Hepatic stellate cell (primary cell): Measurements from ENCODE around the gene RPL10.

Experiments used
- DNase-seq: peaks from one replicate; pipeline ENCODE4 v3.0.0; 2011; ENCODE audit warnings: low spot score

The RPL10 gene

DNA sequence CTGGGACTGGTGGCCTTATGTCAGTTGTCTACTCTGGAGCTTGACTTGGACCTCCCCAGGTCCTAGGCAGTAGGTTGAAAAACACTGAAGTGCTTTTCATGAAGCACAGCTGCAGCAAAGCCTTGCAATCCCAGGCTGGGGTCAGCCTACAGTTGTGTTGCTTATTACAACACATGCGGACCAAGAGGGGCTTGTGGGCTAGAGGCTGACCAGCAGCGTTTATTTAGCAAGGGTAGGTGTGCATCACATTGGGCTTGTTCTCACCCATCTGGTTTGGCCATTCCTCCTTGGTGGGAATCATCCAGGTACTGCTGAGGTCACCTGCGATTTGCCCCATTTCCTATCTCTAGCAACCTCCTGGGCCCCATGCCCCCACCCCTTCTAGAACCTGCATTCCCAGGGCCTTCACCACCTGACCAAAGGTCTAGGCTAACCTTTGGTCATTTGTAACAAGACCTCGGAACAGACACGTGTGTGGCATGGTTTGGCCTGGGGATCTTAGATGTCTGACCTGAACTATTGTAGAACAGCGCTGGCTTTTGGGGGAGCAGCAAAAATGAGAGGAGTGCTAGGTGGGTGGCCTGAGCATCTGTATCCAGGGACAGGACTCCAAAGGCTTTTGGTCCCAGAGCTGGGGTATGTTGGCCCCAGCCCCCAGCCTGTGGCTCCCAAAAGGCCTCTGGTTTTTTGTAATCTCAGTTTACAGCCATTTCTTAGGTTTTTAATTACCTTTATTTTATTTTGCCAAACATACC, 3.0 kb downstream of the RPL10 start:
- DNase-seq = no peak

- DNase-seq = no peak
These were observed 3.9 kb downstream of the RPL10 start for GRCh38 chrX:154401918-154402621.

GRCh38 chrX:154402622-154403127, 4.5 kb downstream of the RPL10 start:
- no peak for DNase-seq

DNA sequence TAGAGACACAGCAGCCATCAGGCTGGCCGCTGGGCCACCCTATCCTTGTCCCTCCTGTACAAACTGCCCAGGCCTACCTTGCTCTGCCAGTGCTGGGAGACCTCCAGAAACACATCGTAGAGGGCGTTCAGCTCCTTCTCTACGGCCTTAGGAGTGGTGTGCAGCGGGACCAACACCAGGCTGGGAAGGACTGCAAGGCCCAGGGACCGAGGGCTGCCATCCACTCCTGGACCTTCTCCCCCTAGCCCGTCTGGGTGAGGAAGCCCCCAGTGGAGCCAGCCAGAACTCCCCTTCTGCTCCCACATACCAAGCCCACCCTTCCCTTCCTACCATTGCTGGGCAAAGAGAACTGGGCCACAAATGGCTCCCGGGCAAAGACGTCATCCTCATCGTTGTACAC, 5.0 kb downstream of the RPL10 start:
- no peak for DNase-seq

- DNase-seq = no peak
These were observed 5.7 kb downstream of the RPL10 start for GRCh38 chrX:154403858-154404257.

GRCh38 chrX:154404625-154405192, 6.5 kb downstream of the RPL10 start:
- DNase-seq = no peak

DNA sequence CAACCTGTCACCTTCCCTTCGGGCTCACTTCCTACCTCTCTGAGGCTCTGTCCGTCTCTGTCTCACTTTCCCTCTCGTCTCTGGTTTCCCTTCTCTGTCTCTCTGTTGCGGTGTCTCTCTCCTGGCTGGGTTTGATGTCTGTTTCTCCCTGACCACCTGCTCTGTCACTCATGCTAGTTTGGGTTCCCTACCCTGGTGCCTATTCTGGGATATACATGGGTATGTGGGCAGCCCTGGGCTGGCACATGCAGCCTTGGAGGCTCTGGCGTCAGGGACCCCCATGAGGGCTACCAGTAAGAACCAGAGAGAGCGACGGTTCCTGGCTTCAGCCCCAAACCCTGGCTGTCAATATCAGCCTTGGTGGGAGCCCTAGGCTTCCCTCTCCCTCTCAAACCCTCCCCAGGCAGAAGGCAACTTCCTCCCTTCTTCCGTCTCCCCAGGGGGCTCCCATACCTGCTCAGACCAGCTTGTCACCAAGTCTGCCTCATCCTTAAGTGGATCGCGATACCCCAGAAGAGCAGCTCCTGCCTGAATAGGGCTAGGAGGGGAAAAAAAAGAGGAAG, 10.6 kb downstream of the RPL10 start:
- DNase-seq = no peak

DNA sequence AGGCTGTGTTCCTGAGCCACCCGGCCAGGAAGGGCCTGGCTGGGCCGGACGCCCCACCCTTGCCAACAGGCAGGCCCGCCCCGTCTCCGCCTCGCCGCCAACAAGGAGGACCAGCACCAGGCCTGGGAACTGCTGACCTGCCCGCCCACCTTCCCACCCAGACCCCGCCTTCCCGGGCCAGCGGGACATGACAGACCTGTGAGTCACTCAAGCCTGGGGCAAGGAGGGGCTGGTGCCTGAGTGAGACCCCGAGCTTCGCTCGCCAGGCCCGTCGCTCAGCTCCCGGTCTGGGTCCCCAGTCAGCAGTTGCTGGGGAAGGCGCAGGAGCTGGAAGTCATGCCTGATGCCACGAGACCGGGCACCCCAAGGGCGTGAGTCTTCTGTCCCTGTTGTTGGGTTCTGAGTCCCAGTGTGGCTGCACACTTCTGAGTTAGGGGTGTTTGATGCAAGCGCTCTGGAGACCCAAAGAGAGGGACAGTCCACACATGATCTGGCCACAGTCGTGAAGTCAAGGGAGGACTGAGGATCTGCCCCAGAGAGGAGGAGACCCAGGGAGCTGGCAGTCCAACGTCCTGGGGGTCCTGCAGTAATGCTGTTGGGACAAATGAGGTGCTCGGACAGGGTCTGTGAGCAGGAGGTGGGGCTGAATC, 11.2 kb downstream of the RPL10 start, which contains the start of gene DNASE1L1:
Gene DNASE1L1, minus strand, starts transcription at position 33 of the 650 bp plus-strand sequence. CDS start 3,686 bp downstream, outside the sequence.
- DNase-seq = no peak

DNA sequence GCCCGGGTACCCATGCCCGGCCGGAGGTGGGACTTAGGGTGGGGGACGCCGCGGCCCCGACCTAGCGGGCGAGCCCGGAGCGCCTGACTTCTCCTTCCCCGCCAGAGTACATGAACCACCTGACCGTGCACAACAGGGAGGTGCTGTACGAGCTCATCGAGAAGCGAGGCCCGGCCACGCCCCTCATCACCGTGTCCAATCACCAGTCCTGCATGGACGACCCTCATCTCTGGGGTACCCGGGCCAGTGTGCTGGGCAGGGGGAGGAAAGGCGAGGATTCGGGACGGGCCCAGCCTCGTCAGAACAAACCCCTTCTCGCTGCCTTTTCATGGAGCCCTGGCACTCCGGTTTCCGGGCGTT, 13.8 kb downstream of the RPL10 start:
- DNase-seq = no peak

DNA sequence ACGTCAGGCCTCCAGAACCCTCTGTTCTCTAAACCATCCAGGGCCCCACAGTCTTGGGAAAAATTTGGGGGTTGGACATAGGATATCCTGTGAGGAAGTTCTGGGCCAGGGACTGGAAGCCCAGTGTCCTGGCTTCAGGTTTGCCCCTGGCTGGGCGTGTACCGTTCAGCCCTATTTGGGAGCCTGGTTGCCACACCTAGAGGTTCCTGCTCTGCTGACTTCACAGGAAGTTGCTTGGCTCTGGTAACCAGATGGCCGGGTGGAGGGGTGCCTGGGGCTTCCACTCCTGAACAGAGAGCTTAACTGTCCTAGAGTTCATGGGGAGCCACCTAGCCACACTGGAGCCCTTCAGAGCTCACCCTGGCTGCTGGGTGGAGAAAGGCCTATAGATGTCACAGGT, 14.3 kb downstream of the RPL10 start:
- no peak for DNase-seq

GRCh38 chrX:154413142-154413541, 15.0 kb downstream of the RPL10 start:
- DNase-seq = no peak

DNA sequence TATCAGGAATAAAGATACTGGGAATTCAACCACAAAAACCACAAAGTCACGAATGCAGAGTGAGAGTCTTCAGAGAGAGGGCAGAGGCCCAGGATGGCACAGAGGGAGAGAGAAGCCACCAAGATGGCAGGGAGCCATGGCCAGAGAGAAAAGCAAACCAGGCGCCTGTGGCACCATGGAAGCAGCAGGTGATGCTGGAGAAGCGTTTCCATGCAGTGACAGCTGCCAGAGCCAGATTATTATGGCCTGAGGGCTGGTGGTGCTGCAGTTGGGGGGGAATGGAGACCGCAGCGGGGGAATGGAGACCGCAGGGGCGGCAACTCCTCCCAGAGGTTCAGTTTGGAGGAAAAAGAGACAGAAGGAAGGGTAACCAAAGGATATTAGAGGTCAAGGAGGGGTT, 19.0 kb downstream of the RPL10 start:
- no peak for DNase-seq

- DNase-seq = no peak
These were observed 21.0 kb downstream of the RPL10 start for GRCh38 chrX:154419189-154419588.

GRCh38 chrX:154419688-154420401, 21.7 kb downstream of the RPL10 start:
- DNase-seq = no peak

GRCh38 chrX:154420402-154420756, 22.2 kb downstream of the RPL10 start:
- no peak for DNase-seq

- no peak for DNase-seq
These were observed 29.0 kb downstream of the RPL10 start for GRCh38 chrX:154426916-154427770.

DNA sequence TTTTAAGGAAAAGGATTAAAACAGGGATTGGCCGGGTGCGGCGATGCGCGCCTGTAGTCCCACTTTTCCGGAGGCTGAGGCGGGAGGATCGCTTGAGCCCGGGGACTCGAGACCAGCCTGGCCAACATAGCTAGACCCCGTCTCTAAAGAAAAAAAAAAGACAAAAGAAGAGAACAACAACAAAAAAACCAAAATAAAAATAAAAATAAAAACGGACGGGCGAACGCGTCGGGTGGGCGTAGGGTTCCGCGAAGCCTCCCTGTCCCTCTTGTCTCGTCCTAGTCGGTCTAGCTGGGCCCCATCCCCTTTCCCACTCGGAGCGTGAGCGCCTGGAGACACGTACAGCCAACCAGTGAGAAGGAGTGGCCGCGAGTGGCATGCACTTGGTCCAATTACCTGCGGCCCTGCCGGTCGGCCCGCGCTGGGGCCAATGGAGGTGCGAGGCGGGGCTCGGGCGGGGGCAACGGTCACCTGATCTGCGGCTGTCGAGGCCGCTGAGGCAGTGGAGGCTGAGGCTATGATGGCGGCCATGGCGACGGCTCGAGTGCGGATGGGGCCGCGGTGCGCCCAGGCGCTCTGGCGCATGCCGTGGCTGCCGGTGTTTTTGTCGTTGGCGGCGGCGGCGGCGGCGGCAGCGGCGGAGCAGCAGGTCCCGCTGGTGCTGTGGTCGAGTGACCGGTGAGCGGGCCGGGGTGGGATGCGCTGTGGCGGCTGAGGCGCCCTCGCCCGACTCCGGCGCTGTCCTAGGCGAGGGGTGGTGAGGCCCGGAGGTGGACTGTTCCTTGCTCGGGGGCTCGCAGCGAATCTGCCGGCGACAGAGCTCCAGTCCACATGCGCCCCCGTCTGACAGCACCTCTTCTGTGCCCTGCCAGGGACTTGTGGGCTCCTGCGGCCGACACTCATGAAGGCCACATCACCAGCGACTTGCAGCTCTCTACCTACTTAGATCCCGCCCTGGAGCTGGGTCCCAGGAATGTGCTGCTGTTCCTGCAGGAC, 30.3 kb downstream of the RPL10 start, which contains the start of gene ATP6AP1:
Gene ATP6AP1, plus strand, starts transcription at position 502 of the 996 bp plus-strand sequence. Its CDS starts 16 bp downstream, at position 518.
- DNase-seq = peak; percentile 94

- no peak for DNase-seq
These were observed 31.5 kb downstream of the RPL10 start for GRCh38 chrX:154429711-154430110.

- no peak for DNase-seq
These were observed 32.3 kb downstream of the RPL10 start for GRCh38 chrX:154430479-154430878.
